SKM-1 (cell line): ENCODE measurements around the gene KIRREL3.

Experiments
- DNase-seq: peaks from one replicate; lab custom pipeline; 2025; ENCODE audit not compliant: unreplicated experiment; lab: John Stamatoyannopoulos, UW

KIRREL3 gene

GRCh38 chr11:126680700-126681099 is 319.9 kb downstream of the KIRREL3 start:
- no peak for DNase-seq

- DNase-seq, result no peak
Measured at GRCh38 chr11:126680131-126680530, 320.4 kb downstream of the KIRREL3 start.

GRCh38 chr11:126679033-126679432 is 321.5 kb downstream of the KIRREL3 start:
- DNase-seq, result no peak

- DNase-seq, result no peak
Measured at GRCh38 chr11:126676536-126676935, 324.0 kb downstream of the KIRREL3 start.

- no peak for DNase-seq
Measured at GRCh38 chr11:126673319-126673718, 327.3 kb downstream of the KIRREL3 start.

GRCh38 chr11:126669416-126669815 is 331.2 kb downstream of the KIRREL3 start:
- DNase-seq, result no peak

GRCh38 chr11:126664643-126665042 is 335.9 kb downstream of the KIRREL3 start:
- no peak for DNase-seq

- no peak for DNase-seq
Measured at GRCh38 chr11:126663749-126664592, 336.6 kb downstream of the KIRREL3 start.

GRCh38 chr11:126662035-126662790 is 338.4 kb downstream of the KIRREL3 start:
- DNase-seq, result no peak

- no peak for DNase-seq
Measured at GRCh38 chr11:126660761-126661425, 339.7 kb downstream of the KIRREL3 start.

- DNase-seq, result no peak
Measured at GRCh38 chr11:126660321-126660720, 340.2 kb downstream of the KIRREL3 start.

- no peak for DNase-seq
Measured at GRCh38 chr11:126658306-126659056, 342.1 kb downstream of the KIRREL3 start.

- no peak for DNase-seq
Measured at GRCh38 chr11:126655807-126656128, 344.8 kb downstream of the KIRREL3 start.

- no peak for DNase-seq
Measured at GRCh38 chr11:126654886-126655806, 345.4 kb downstream of the KIRREL3 start.

- DNase-seq, result no peak
Measured at GRCh38 chr11:126653040-126653439, 347.5 kb downstream of the KIRREL3 start.

- no peak for DNase-seq
Measured at GRCh38 chr11:126647735-126648134, 352.8 kb downstream of the KIRREL3 start.

- DNase-seq, result no peak
Measured at GRCh38 chr11:126646701-126647557, 353.6 kb downstream of the KIRREL3 start.

GRCh38 chr11:126645186-126645585 is 355.4 kb downstream of the KIRREL3 start:
- no peak for DNase-seq

GRCh38 chr11:126640186-126640585 is 360.4 kb downstream of the KIRREL3 start:
- DNase-seq, result no peak
